ENCODE results near the gene NXPE1. TPM values are rescaled to one million over a fixed set of nuclear protein-coding genes. Genes with fewer than 3 reads are reported as not detected.
A peak's percentile ranks its signal among the peaks of the same experiment; 100 is the strongest.

Gene NXPE1
- total RNA-seq, 1 experiment from 2014 or later: not detected

GRCh38 chr11:114478768-114479167 lies 80.9 kb downstream of the NXPE1 start:
- CTCF ChIA-PET: no interaction called here
- Histone ChIP-seq H3K4me1 (ENCODE audit: insufficient read depth, low read length, poor library complexity, severe bottlenecking) (no peaks in the 10 kb centered on the region), H3K9me3 (ENCODE audit: low read depth, low read length, poor library complexity, severe bottlenecking) (no peaks in the 10 kb centered on the region), H3K36me3 (ENCODE audit: insufficient read depth, low read length, poor library complexity, severe bottlenecking) (no peaks in the 10 kb centered on the region), H3K4me3 (ENCODE audit: low read depth, low read length, poor library complexity, severe bottlenecking) (no peak overlapping the region), H3K27me3 (replicated peaks; ENCODE audit: insufficient read depth, low read depth, low read length, poor library complexity) (no peaks in the 10 kb centered on the region), H3K27ac (ENCODE audit: low read depth, low read length, poor library complexity, severe bottlenecking) (no peak overlapping the region)
- peak; percentile 21 for DNase-seq (ENCODE audit: low spot score)
- intact Hi-C loops (cut with micrococcal nuclease; ENCODE audit: unreplicated experiment): no loop called here
- POLR2A ChIA-PET (ENCODE audit: low non-redundant PET): no interaction called here
- no peak for TF ChIP-seq CTCF (conservative IDR thresholded peaks at IDR 0.05; ENCODE audit: low read depth, low read length)
- no peak for TF ChIP-seq EZH2 (IDR thresholded peaks at IDR 0.05; ENCODE audit: borderline replicate concordance, low read depth, low read length, poor library complexity, severe bottlenecking)
- no TSS peak for BruUV-seq (replicated peaks)

- no peaks in the 10 kb centered on the region for H3K9me3 ChIP-seq (ENCODE audit: low read depth, low read length, poor library complexity, severe bottlenecking)
- H3K4me1 ChIP-seq (ENCODE audit: insufficient read depth, low read length, poor library complexity, severe bottlenecking): no peaks in the 10 kb centered on the region
- no peaks in the 10 kb centered on the region for H3K27me3 ChIP-seq (replicated peaks; ENCODE audit: insufficient read depth, low read depth, low read length, poor library complexity)
- no peak for DNase-seq (ENCODE audit: low spot score)
- H3K36me3 ChIP-seq (ENCODE audit: insufficient read depth, low read length, poor library complexity, severe bottlenecking): no peaks in the 10 kb centered on the region
- intact Hi-C loops (cut with micrococcal nuclease; ENCODE audit: unreplicated experiment): no loop called here
- ChIA-PET POLR2A (ENCODE audit: low non-redundant PET) (no interaction called here), CTCF (no interaction called here)
- no TSS peak for BruUV-seq (replicated peaks)
- no peak overlapping the region for H3K27ac ChIP-seq (ENCODE audit: low read depth, low read length, poor library complexity, severe bottlenecking)
- TF ChIP-seq CTCF (conservative IDR thresholded peaks at IDR 0.05; ENCODE audit: low read depth, low read length) (no peak), EZH2 (IDR thresholded peaks at IDR 0.05; ENCODE audit: borderline replicate concordance, low read depth, low read length, poor library complexity, severe bottlenecking) (no peak)
- H3K4me3 ChIP-seq (ENCODE audit: low read depth, low read length, poor library complexity, severe bottlenecking): no peak overlapping the region
Observed at GRCh38 chr11:114478001-114478410, 81.7 kb downstream of the NXPE1 start.

DNA sequence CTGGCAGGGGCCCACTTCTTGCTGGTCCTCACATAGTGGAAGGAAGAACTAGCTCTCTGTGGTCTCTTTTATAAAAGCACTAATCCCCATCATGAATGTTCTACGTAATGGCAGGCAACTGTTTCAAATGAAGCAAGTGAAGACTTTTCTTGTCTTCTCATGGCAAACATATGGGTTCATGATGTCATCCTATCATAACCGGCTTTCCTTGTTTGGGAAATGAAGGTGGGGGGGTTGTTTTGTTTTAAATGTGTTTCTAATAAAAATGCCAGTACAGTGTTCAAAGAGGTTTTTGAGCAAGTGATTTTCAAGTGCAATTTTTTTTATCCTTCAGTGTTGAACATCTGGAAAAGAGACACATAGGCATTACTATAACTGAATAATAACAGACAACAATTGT lies 87.0 kb downstream of the NXPE1 start:
- no peaks in the 10 kb centered on the region for H3K9me3 ChIP-seq (ENCODE audit: low read depth, low read length, poor library complexity, severe bottlenecking)
- no peak overlapping the region for H3K4me3 ChIP-seq (ENCODE audit: low read depth, low read length, poor library complexity, severe bottlenecking)
- no peak for DNase-seq (ENCODE audit: low spot score)
- intact Hi-C loops (cut with micrococcal nuclease; ENCODE audit: unreplicated experiment): no loop called here
- no peaks in the 10 kb centered on the region for H3K27me3 ChIP-seq (replicated peaks; ENCODE audit: insufficient read depth, low read depth, low read length, poor library complexity)
- BruUV-seq (replicated peaks): no TSS peak
- ChIA-PET CTCF (no interaction called here), POLR2A (ENCODE audit: low non-redundant PET) (no interaction called here)
- no peaks in the 10 kb centered on the region for H3K36me3 ChIP-seq (ENCODE audit: insufficient read depth, low read length, poor library complexity, severe bottlenecking)
- H3K4me1 ChIP-seq (ENCODE audit: insufficient read depth, low read length, poor library complexity, severe bottlenecking): no peaks in the 10 kb centered on the region
- TF ChIP-seq CTCF (conservative IDR thresholded peaks at IDR 0.05; ENCODE audit: low read depth, low read length) (no peak), EZH2 (IDR thresholded peaks at IDR 0.05; ENCODE audit: borderline replicate concordance, low read depth, low read length, poor library complexity, severe bottlenecking) (no peak)
- H3K27ac ChIP-seq (ENCODE audit: low read depth, low read length, poor library complexity, severe bottlenecking): no peak overlapping the region

Other genes starting within 250 kb of the NXPE1 start
- gene C11orf71, start 159.4 kb downstream of the NXPE1 start, total RNA-seq (2021): 7.4 and 11.4 TPM in 2 replicates
- 37.0 and 41.1 TPM in 2 replicates for gene RBM7, start 159.2 kb downstream of the NXPE1 start, total RNA-seq (2021)
- 119 TPM in 2 replicates for gene REXO2, start 120.4 kb downstream of the NXPE1 start, total RNA-seq (2021)
- not detected in 2 replicates for gene NXPE4, start 35.9 kb upstream of the NXPE1 start, total RNA-seq (2021)
- gene NXPE2, start 118.6 kb upstream of the NXPE1 start, total RNA-seq (2021): not detected in 2 replicates